SKM-1 treated with dmso at 0.1 percent for 144 hours (cell line): ENCODE data around the gene NECAB3.
A peak's percentile ranks its signal among the peaks of the same experiment; 100 is the strongest.

Source experiments
- DNase-seq: peaks from one replicate; lab custom pipeline; 2025; ENCODE audit not compliant: unreplicated experiment; lab: John Stamatoyannopoulos, UW

The NECAB3 gene

GRCh38 chr20:33666293-33667244 is 7.7 kb downstream of the NECAB3 start, which contains the start of gene ACTL10:
Gene ACTL10 (plus strand): TSS chr20:33666943. CDS start chr20:33667498, 555 bp downstream.
- DNase-seq, result peak; percentile 99

DNA sequence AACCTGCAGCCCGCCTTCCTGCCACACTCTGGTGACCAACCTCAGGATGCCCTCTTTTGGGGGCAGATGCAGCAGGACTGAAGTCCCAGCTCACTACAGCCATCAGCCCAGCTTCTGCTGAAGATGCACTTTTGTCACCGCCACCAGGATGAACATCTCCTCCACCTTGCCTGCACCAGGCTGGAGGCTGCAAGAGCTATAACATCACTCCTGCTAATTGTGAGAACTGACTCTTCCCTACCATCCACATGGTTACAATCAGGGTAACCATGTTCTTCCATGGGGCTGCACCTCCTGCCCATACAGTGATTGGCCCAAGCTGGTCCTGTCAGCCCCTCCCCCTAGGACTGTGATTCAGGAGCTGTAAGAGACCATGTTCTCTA is 9.5 kb downstream of the NECAB3 start:
- no peak for DNase-seq

GRCh38 chr20:33664085-33664761 is 10.0 kb downstream of the NECAB3 start:
- DNase-seq, result no peak

DNA sequence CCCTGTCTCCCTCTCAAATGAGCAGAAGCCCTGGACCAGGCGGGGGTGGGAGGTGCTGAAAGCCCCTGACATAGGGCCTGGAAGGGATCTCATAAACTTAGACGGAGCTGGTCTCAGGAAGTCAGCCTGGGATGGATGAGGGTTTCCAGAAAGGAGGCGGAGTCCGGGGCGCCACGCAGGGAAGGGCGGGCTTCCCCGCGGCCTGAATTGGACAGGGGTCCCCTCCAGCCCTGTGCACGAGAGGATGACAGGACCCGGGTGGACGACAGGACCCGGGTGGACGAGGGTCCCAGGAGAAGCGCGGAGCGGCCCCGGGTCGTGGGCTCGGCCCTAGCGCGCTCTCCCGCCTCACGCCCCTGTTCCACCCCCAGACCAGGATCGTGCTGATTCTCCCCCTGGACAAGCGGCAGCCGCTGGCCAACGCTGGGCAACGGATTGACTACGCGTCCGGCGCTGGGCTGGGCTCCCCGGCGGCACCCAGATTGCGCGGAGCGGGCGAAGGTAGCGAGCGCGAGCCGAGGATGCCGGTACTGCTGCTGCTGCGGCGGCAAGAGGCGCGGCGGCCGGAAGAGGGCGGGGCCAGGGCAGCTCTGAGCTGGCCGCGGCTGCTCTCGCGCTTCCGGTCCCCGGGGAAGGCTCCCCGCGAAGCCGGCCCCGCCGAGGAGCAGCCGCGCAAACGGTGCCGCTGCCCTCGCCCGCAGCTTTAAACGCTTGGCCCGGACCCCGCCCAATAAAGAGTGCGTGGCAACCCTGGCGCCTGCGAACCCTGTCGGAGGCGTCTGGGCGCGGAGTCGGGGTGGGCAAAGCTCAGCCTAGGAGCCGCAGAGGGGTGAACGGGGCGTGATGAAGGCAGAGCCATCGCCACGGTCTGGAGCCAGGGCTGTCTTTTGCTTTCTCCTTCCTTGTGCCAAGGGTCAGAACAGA is 10.8 kb downstream of the NECAB3 start:
- peak; percentile 46 for DNase-seq

DNA sequence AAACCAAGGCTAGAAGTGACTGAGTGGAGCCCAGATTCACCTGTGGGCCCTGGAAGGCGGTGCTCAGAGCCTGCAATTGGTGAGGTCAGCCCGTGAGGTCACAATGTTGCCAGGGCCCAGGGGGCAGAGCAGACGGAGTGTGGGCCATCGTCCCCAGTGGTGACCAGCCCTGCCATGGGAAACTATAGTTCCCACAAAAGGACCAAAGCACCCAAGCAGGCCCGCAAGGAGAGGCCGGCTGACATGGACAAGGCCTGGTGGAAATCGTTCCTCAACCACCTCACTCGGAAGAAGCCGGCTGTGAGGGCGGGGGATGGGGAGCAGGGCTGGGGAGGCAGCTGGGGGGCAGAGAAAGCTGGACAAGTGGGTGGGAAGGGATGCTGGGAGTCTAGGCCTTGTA is 12.1 kb downstream of the NECAB3 start, which contains the start of gene C20orf144:
C20orf144 (plus strand) TSS at position 156 of the 400 bp plus-strand sequence; CDS start at position 175, 19 bp downstream.
- no peak for DNase-seq

GRCh38 chr20:33660685-33661058 is 13.6 kb downstream of the NECAB3 start:
- DNase-seq, result no peak

DNA sequence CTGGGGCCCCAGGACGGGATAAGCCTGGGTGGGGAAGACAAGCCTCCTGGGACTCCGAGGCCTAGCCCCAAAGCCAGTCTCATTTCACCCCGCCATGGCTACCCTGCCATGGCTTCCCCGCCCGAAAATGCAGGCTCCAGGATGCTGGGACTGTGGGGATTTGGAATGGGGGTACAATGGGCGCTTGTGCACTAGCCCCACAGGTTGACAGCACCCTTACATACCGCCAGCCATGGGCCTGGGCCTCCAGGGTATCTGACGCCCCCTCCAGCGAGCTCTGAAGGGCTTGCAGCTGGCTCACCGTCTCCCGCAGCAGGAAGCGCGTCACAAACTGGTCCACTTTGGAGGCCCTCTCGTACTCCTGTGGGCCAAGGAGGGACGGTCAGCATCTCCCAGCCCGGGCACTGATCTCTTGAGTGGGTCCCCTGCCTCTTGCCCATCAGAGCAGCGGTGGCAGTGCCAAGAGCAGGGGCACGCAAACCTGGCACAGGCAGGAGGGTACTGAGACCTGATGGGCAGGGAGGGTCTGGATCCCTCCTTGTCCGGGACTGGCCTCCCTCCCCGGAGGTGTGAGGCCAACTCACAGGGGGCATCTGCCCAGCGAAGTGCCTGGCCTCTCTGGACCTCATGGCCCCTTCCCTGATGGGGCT is 14.1 kb downstream of the NECAB3 start:
- DNase-seq, result no peak

- no peak for DNase-seq
Observed at GRCh38 chr20:33659341-33660034, 14.7 kb downstream of the NECAB3 start.

- DNase-seq, result no peak
Observed at GRCh38 chr20:33658929-33659328, 15.3 kb downstream of the NECAB3 start.

GRCh38 chr20:33658510-33658909 is 15.7 kb downstream of the NECAB3 start:
- no peak for DNase-seq

- DNase-seq, result no peak
Observed at GRCh38 chr20:33657704-33658095, 16.5 kb downstream of the NECAB3 start.

GRCh38 chr20:33656783-33657703 is 17.2 kb downstream of the NECAB3 start:
- DNase-seq, result no peak

GRCh38 chr20:33656010-33656782 is 18.0 kb downstream of the NECAB3 start:
- no peak for DNase-seq

GRCh38 chr20:33655164-33655563 is 19.1 kb downstream of the NECAB3 start:
- no peak for DNase-seq

DNA sequence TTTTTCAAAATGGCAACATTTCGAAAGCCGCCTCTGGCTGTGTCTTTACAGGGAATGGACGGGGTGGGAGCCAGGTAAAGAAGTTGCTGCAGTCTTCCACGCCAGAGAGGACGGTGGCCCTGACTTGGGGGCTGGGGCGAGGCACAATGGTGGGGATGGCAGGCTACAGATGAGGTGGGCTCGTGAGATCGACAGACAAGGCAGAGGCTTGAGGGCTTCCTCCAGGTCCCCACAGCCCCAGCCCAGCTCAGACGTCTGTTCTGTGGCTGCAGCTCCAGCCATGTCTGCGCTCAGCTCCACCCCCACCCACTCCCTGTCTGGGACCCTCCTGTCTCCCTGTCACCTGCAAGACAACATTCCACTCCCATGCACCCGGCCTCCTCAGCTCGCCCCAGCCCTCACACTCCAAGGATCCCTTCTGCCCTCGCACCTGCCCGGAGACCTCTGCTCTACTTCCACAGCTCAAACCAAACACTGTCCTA is 19.5 kb downstream of the NECAB3 start:
- no peak for DNase-seq

GRCh38 chr20:33653900-33654596 is 20.2 kb downstream of the NECAB3 start:
- DNase-seq, result no peak

DNA sequence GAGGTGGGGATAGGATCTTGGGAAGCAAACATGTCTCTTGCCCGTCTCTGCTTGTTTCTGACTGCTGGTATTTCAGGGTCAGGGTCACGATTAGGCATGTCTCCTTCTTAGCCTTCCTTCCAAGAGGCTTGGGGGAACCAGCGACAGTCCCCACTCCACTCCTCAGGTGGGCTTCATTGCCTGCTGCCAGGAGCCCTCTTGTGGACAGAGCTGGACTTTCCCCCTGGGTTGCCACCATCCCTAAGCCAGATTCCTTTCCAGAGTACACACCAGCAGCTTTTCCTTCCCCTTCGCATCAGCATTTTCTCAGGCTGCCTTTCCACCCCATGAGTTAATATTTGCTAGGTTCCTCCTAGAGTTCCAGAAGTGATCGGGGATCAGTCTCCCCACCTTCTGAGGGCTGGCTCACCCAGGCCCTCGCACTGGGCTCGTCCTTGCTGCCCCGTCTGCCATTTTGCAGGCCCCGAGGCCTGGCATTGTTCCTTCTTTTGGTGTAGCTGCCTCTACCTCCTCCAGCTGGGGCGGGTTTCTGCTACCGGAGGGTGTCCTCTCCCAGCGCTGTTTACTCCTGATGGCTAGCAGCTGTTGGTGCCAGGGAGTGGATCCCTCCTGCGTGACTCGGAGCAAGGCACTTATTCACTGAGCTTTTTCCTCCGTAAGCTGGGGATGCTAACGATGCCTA is 20.9 kb downstream of the NECAB3 start:
- peak; percentile 39 for DNase-seq
